SKM-1 (cell line): ENCODE results near the gene VWDE.

Experiments
- DNase-seq: peaks from one replicate; lab custom pipeline; 2025; ENCODE audit not compliant: unreplicated experiment; lab: John Stamatoyannopoulos, UW

VWDE gene

GRCh38 chr7:12328888-12329770, 74.5 kb downstream of the VWDE start:
- DNase-seq: no peak

DNA sequence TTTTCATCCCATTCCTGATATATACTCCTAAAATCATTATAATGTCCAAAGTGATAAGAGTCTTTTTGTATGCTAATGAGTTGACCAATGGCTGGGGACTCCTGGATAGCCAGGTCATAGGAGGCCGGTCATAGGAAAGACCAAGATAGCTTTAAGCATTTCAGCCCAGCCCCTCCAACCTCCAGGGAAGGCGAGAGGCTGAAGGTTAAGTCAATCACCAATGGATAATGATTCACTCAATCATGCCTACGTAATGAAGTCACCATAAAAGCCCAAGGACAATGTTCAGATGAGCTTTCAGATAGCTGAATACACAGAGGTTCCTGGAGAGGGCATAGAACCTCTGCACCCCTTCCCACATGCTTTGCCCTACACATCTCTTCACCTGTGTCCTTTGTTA, 75.7 kb downstream of the VWDE start:
- no peak for DNase-seq

DNA sequence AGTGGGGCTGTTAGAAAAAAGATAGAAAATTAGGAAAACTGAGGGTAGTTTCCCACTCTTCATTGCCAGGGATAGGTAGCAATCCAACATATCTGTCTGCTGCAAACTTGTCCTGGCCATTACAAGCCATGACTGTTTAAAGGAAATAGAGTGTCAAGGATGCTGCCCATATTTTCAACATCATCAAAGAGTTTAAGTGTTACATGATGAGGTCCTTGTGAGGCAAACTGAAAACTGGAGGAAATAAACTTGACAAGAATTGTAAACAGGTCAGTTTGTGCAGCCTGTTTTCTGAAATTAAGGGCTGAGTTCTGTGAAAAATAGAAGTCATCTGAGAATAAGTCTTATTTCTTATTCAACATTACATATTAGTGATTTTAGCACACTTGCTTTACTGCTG, 78.0 kb downstream of the VWDE start:
- no peak for DNase-seq

GRCh38 chr7:12323415-12323814, 80.2 kb downstream of the VWDE start:
- no peak for DNase-seq

DNA sequence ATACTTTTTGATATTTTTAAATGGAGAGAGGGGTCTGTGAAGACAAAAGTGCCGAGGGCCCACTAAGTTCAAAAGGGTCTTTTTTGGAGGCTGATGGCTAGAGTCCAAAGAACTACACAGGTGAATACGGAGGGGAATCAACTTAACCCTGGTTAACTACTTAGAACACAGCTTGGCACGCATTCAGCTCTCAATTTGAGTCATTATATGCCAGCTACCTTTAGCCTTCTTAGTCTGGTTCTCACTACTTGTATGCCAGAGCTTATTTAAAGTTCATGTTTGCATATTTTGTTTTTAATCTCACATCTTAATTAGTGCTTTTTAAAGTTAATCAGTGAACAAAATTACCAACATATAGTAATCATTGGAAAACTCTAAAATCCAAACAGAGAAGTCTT, 80.8 kb downstream of the VWDE start:
- no peak for DNase-seq

- no peak for DNase-seq
Observed at GRCh38 chr7:12322284-12322902, 81.3 kb downstream of the VWDE start.

DNA sequence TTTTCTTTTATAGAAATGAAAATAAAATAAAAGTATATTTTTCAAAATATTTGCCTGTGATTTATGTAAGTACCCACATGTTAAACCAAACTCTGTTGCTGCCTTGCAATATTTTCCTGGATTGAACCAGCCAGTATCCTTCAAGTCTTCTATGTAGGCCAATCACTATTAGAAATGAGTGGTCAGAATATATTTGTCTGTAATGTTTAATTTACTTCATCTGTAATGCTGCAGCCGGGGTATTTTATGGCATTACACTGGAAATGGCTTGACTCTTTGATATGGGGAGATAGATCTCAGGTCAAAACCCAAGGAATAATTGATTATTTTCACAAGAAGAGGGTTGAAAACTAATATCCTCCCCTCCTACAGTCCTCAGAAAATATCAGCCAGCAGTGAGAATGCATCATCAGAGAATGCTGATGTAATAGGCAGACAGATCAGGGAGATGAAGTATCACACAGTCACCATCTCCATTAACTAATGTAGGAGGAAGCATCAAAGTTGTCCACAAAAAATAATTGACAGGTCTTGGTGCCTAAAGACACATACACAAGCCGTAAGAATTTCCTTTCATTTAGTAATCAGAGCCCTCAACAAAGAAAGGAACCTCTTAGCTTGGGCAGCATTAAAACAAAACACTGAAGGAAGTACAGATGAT, 82.5 kb downstream of the VWDE start:
- DNase-seq: no peak

- no peak for DNase-seq
Observed at GRCh38 chr7:12320241-12320986, 83.3 kb downstream of the VWDE start.

DNA sequence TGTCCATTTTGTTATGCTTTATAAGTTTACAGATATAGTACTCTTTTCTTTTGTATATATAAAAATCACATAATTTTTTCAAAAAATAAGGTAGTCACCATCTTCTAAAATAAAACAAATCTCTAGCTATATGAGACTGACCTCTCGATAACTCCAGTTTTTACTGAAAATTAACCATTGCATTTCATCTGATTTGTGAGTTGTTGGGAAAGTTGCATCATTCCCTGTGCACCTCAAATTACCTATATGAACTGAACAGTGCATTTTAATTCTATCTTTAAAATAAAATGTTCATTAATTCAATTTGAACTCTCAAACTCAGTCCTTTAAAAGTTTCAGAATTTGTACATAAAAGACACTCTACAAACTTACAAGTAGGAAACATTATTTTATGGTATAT, 86.0 kb downstream of the VWDE start:
- no peak for DNase-seq

DNA sequence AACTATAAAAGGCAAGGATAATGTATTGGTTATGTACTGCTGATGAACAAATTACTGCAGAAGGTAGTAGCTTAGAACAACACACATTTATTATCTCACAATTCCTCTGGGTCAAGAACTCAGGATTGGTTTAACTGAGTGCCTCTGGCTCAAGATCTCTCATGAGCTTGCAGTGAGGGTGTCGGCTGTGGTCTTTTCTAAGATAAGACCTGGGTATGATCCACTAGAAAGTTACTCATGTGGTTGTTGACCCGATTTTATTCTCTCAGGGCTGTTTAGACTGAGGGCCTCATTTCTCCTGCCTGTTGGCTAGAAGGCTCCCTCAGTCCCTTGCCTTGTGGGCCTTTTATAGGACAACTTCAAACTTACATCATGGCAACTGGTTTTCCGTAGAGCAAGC, 86.7 kb downstream of the VWDE start:
- DNase-seq: no peak

DNA sequence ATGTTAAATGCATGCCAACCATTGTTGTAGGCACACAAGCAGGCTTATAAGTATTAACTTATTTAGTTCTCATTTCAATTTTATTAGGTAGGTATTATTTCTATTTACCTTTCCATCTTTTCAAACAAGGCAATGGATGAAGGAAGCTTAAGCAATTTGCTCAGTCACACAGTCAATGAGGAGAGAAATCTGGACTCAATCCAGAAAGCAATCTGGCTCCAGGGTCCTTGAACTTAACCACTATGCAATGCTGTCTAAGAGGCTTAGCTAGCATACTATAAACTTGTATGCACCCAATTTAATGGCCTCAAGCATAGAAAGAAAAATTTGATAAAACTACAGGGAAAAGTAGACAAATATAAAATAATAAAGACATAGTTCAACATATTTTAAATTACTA, 88.6 kb downstream of the VWDE start:
- DNase-seq: no peak

DNA sequence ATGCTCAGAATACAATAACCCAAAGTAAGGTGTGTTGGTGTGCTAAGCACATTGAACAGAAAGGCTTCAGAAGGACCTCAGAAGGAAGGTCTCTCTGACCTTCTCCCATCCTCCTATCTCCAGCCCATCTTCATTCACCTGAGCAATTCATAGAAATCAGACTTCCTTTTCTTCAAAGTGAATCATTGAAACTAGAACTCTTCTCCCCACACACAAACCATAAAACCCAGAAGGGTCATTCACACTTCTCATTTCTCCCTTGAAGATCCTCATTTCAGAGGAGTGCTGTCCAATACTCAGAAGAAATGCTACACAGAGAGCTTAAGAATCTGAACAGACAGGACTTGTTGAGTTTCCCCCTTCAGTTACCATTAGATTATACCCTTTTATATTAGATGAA, 89.5 kb downstream of the VWDE start:
- DNase-seq: peak; percentile 5

DNA sequence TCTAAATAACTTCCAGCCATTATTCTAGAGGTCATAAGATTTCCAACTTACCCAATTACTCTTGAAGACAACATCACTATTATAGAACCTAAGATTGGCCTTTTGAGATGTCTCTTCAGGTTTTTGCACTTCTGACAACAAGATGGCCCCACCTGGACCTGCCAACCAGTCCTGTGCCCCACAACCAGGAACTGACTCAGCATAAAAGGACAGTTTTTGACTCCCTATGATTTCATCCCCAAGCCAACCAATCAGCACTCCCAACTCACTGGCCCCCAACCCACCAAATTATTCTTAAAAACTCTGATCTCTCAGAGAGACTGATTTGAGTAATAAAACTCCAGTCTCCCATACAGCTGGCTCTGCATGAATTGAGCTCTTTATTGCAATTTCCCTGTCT, 98.2 kb downstream of the VWDE start:
- DNase-seq: no peak

DNA sequence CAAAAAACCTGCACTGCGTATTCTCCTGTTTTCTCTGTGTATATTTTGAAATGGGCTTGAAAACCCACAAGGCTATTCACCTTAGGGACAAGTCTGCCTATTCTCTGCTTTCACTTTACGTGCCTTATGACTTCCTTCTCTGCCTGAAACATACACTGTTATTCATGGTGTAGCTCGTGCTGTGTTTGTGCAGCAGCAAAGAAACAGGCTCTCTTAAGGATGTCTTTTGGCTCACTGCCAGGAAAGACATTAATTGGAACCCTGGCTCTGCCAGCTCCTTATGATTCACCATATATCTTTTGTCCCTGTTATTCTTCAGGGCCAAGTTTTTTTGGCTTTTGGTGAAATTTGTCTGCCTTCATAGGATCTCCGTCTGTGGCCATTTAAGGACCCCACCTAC, 100.2 kb downstream of the VWDE start:
- DNase-seq: no peak

GRCh38 chr7:12303062-12303461, 100.6 kb downstream of the VWDE start:
- no peak for DNase-seq

DNA sequence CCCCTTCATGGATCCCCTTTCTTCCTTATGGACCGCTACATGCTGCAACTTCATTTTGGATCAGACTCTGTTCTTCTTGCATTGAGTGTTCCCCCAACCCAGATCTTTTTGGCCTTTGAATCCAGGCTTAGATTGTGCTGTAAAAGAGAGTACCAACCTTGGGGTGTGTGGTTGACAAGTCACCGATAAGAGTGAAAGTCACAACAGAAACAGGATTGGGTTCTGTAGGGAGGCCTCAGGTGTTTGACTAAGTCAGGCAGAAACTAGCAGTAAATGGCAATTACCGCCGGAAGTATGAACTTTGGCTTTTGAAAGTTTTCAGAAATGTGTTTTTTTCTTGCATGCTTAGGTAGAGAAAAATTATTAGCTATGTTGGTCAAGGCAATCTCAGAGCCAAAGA, 103.2 kb downstream of the VWDE start:
- DNase-seq: no peak

- no peak for DNase-seq
Observed at GRCh38 chr7:12299367-12299766, 104.3 kb downstream of the VWDE start.

DNA sequence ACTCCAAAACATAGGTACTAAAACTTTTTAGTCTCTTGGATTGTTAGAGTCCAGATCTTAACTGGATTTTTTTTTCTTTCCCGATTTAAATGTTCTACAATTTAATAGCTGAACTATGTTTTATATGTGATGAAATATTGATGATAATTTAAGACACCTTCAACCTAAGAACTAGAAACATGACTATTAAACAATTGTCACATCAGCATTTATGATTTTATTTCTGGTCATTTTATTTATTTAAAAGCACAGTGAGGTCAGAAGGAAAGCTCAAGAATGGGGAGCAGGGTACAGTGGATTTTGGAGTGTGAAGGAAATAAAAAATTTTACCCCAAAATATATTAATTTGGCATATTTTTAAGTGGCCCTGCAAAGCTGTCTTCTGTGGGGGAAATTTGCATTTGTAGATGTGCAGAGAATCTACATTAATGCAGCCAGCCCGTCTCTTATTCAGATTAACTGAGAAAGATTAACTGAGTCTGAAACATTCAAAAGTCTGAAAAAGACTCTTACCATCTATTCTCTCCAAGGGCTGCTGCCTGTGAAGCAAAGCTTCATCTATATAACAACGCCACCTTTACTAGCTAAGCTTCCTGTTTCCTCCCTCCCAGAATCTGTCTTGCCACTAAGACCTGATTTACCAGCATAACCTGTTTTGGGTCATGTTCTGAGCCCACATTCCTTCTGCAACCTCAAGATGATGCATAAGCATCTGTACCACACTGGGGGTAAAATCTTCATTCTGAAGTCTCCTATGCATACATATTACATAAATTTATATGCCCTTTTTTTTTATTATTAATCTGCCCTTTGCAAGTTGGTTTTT, 106.2 kb downstream of the VWDE start:
- no peak for DNase-seq

GRCh38 chr7:12296051-12296570, 107.6 kb downstream of the VWDE start:
- no peak for DNase-seq

- DNase-seq: no peak
Observed at GRCh38 chr7:12294701-12295100, 109.0 kb downstream of the VWDE start.
